ENCODE data around the gene CA10. TPM values are rescaled to one million over a fixed set of nuclear protein-coding genes. Genes with fewer than 3 reads are reported as not detected.

Gene CA10
- polyA plus RNA-seq (ENCODE audit: insufficient read length in 4 of 4), result 10 to 100 TPM; 11.7 to 17.3 (median 14.5) TPM

GRCh38 chr17:52158450-52159042 is at the start of gene CA10:
CA10 (minus strand) TSS chr17:52158714.
- no peak for DNase-seq (ENCODE audit: low read depth in 4 of 4, low spot score in 3 of 4)

GRCh38 chr17:52207796-52208195 is 49.3 kb upstream of the CA10 start:
- DNase-seq (ENCODE audit: low read depth in 4 of 4, low spot score in 3 of 4), result no peak

GRCh38 chr17:52202520-52203080 is 44.1 kb upstream of the CA10 start:
- no peak for DNase-seq (ENCODE audit: low read depth in 4 of 4, low spot score in 3 of 4)

GRCh38 chr17:52201767-52202519 is 43.4 kb upstream of the CA10 start:
- DNase-seq (ENCODE audit: low read depth in 4 of 4, low spot score in 3 of 4), result no peak

- DNase-seq (ENCODE audit: low read depth in 4 of 4, low spot score in 3 of 4), result no peak
Measured at GRCh38 chr17:52191491-52191890, 33.0 kb upstream of the CA10 start.

- no peak for DNase-seq (ENCODE audit: low read depth in 4 of 4, low spot score in 3 of 4)
Measured at GRCh38 chr17:52181782-52182181, 23.3 kb upstream of the CA10 start.

GRCh38 chr17:52178012-52178411 is 19.5 kb upstream of the CA10 start:
- no peak for DNase-seq (ENCODE audit: low read depth in 4 of 4, low spot score in 3 of 4)

GRCh38 chr17:52170963-52171572 is 12.6 kb upstream of the CA10 start:
- DNase-seq (ENCODE audit: low read depth in 4 of 4, low spot score in 3 of 4), result no peak

GRCh38 chr17:52160136-52160567 is 1.6 kb upstream of the CA10 start:
- DNase-seq (ENCODE audit: low read depth in 4 of 4, low spot score in 3 of 4), result no peak

- no peak for DNase-seq (ENCODE audit: low read depth in 4 of 4, low spot score in 3 of 4)
Measured at GRCh38 chr17:52159246-52160135, 977 bp upstream of the CA10 start.

GRCh38 chr17:52157603-52158449 is 688 bp downstream of the CA10 start:
- no peak for DNase-seq (ENCODE audit: low read depth in 4 of 4, low spot score in 3 of 4)

GRCh38 chr17:52156576-52157570 is 1.6 kb downstream of the CA10 start:
- no peak for DNase-seq (ENCODE audit: low read depth in 4 of 4, low spot score in 3 of 4)

GRCh38 chr17:52155301-52155700 is 3.2 kb downstream of the CA10 start:
- no peak for DNase-seq (ENCODE audit: low read depth in 4 of 4, low spot score in 3 of 4)

GRCh38 chr17:52154466-52154865 is 4.0 kb downstream of the CA10 start:
- no peak for DNase-seq (ENCODE audit: low read depth in 4 of 4, low spot score in 3 of 4)

GRCh38 chr17:52150935-52151334 is 7.6 kb downstream of the CA10 start:
- DNase-seq (ENCODE audit: low read depth in 4 of 4, low spot score in 3 of 4), result no peak

- no peak for DNase-seq (ENCODE audit: low read depth in 4 of 4, low spot score in 3 of 4)
Measured at GRCh38 chr17:52149626-52150025, 8.9 kb downstream of the CA10 start.

- DNase-seq (ENCODE audit: low read depth in 4 of 4, low spot score in 3 of 4), result no peak
Measured at GRCh38 chr17:52148969-52149351, 9.6 kb downstream of the CA10 start.

- DNase-seq (ENCODE audit: low read depth in 4 of 4, low spot score in 3 of 4), result no peak
Measured at GRCh38 chr17:52148288-52148968, 10.1 kb downstream of the CA10 start.
